ENCODE results near the gene ROM1.

Gene ROM1

DNA sequence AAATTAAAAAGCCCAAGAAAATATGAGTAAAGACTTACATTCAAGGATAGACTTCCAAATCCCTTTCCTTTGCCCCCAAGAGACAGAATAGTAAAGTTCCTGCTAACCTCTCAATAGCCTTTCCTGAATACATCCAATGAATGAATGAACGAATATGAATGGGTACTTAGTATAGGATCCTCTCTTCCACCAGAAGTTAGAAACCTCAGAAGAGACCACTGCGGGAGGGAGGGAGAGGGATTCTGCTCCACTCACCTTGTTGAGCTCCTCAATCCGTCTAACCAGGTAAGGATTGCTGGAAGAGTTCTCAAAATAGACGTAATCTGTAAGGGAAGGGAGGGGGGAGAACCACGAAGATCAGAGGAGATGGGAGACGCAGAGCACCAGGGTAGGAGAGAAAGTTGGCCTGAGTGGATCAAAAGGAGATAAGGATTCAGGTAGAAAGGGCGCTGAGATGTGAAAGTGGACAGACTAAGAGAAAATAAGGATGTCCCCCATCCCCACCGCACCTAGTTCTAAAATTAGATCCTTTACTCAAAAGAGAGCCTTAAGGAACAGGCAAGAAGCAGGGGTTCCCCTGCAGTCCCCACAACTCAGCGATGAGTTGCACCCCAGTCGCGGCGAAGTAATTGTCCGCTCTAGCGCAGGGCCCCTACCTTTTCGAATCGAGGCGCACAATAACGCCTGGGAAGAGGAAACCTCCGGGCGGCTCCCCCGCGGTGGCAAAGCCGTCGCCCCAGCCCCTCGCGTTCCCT, 12.5 kb upstream of the ROM1 start:
- Histone ChIP-seq H4K20me1 (peaks cover 39% of the 10 kb centered on the region), H3K9me3 (no peaks in the 10 kb centered on the region), H3K36me3 (peaks cover 54% of the 10 kb centered on the region), H3K27me3 (no peaks in the 10 kb centered on the region), H3K4me3 (peak overlapping the region; percentile 91), H3K4me1 (peaks cover 59% of the 10 kb centered on the region), H3K9ac (peak overlapping the region; percentile 100), H3K27ac (peak overlapping the region; percentile 100), H3K4me2 (peak overlapping the region; percentile 100)
- no peak for TF ChIP-seq Cebpa-rat (IDR thresholded peaks at IDR 0.05)

DNA sequence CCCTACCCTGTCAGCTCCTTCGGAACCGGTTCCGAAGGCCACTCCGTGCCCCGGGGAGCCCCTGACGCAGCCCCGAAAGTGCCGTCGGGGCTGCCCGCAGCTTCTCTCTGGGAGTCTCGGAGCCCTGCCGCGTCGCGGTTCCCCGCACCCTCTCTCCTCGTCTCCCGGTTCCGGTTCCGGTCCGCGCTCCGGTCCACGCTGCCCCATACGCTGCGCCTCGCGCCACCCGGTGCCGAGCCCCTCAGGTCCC, 12.0 kb upstream of the ROM1 start:
- peaks cover 54% of the 10 kb centered on the region for H3K36me3 ChIP-seq
- peak overlapping the region; percentile 91 for H3K4me3 ChIP-seq
- no peaks in the 10 kb centered on the region for H3K9me3 ChIP-seq
- no peak for TF ChIP-seq Cebpa-rat (IDR thresholded peaks at IDR 0.05)
- H3K27me3 ChIP-seq = no peaks in the 10 kb centered on the region
- peak overlapping the region; percentile 100 for H3K9ac ChIP-seq
- H4K20me1 ChIP-seq = peaks cover 34% of the 10 kb centered on the region
- H3K27ac ChIP-seq = peak overlapping the region; percentile 100
- peaks cover 60% of the 10 kb centered on the region for H3K4me1 ChIP-seq
- peak overlapping the region; percentile 100 for H3K4me2 ChIP-seq

DNA sequence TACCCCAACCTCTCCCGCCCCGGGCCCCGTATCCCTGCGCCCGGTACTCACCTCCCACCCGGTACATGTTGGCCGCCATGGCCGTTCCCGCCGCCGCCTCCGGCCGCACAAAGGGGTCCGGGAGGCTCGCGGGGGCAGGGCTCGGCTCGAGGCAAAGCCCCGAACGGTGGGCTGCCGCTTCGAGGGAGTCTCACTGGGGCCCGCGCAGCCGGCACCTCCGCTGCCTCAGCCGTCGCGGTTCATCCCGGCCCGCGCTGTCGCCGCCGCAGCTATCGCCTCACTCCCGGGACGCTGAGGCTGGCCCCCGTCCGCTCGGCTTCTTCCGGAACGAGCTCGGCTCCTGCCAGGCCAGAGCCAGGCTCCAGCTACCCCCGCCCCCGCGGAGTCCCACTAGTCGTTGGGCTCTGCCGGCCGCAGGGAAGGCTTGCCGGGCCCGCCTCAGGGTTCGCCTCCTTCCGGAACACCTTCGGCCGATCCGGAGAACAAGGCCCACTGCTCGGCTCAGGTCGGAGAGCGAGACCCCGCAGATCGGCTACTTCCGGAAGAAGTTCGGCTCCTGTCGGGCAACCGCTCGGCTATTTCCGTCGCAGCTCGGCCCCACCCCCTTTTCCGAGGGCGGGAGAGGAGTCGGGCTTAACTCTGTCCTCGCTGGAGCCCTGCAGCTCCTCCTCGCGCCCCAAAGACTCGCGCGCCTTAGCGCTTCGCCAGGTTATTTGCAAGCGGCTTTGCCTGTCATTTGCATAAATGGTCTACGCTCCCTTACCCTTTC, 11.5 kb upstream of the ROM1 start, which contains the start of gene MTA2:
TSS of gene MTA2 (minus strand) at position 494 of the 769 bp plus-strand sequence. CDS start at position 79, 415 bp downstream.
- H3K9ac ChIP-seq = peak within 1 kb of the TSS; percentile 100
- H3K9me3 ChIP-seq = no peaks in the 10 kb centered on the region
- H3K4me1 ChIP-seq = peaks cover 60% of the 10 kb centered on the region
- H3K4me3 ChIP-seq = peak within 1 kb of the TSS; percentile 91
- H4K20me1 ChIP-seq = peaks cover 29% of the 10 kb centered on the region
- TF ChIP-seq Cebpa-rat (IDR thresholded peaks at IDR 0.05) = no peak
- H3K4me2 ChIP-seq = peak within 1 kb of the TSS; percentile 100
- no peaks in the 10 kb centered on the region for H3K27me3 ChIP-seq
- H3K36me3 ChIP-seq = peaks cover 54% of the 10 kb centered on the region
- H3K27ac ChIP-seq = peak within 1 kb of the TSS; percentile 100

DNA sequence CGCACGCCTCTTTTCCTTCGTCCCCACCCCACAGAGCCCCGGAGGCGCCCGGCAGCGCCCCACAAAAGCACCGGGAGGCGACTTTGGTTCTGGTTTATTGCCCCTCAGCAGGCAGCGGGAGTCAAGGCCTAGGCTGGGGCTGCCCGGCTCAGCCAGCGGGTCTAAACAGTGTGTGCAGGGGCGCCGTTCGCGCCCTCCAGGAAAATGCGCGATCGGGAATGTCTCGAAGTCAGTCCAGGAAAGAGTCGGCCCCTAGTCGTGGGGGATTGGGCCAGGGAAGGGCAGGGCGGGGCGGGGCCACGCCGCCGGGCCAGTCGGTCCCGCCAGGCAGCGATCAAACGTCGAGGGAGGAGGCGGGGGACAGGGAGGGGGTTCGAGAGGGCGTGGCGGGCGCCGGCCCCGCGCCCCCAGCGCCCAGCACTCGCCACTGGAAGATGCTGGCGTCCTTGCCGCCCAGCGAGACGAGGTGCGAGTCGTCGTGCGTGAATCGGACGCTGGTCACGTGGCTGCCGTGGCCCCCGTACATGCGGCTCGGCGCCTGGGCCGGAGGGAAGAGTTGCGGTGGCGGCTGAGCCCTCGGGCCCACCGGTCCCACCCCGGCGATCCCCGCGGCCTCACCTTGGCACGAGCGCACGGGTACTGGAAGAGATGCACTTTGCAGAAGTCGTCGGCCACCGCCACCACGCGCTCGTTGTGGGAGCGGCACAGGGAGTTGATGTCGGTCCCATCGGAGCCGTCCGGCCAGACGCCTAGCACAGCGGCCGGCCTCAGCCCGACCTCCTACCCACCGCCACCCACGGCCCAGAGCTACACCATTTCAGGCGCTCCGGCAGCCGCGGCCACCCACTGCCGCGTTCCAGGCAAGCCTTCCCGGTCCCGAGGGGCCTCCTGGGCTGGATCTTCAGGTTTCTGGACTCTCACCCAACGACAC, 10.7 kb upstream of the ROM1 start:
- H3K4me2 ChIP-seq = peak overlapping the region; percentile 93
- peak overlapping the region; percentile 91 for H3K4me3 ChIP-seq
- H3K4me1 ChIP-seq = peaks cover 61% of the 10 kb centered on the region
- no peak for TF ChIP-seq Cebpa-rat (IDR thresholded peaks at IDR 0.05)
- peak overlapping the region; percentile 100 for H3K9ac ChIP-seq
- peaks cover 27% of the 10 kb centered on the region for H4K20me1 ChIP-seq
- H3K36me3 ChIP-seq = peaks cover 54% of the 10 kb centered on the region
- H3K27ac ChIP-seq = peak overlapping the region; percentile 100
- H3K27me3 ChIP-seq = no peaks in the 10 kb centered on the region
- no peaks in the 10 kb centered on the region for H3K9me3 ChIP-seq

DNA sequence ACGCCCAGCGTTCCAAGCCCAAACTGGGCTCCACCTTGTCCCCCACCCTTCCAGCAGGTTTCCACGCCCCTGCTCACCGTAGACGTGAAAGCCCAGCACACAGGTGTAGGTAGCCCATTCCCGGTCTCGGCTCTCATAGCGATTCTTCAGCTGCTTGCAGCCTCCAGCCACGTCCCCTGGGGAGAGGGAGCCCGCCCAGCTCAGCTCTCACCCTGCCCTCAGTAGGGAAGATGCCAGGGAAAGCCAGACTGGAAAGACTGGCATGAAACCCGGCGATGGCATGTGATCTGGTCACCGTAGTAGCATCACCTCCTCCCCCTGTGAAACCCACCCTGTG, 10.0 kb upstream of the ROM1 start:
- peak overlapping the region; percentile 91 for H3K4me3 ChIP-seq

DNA sequence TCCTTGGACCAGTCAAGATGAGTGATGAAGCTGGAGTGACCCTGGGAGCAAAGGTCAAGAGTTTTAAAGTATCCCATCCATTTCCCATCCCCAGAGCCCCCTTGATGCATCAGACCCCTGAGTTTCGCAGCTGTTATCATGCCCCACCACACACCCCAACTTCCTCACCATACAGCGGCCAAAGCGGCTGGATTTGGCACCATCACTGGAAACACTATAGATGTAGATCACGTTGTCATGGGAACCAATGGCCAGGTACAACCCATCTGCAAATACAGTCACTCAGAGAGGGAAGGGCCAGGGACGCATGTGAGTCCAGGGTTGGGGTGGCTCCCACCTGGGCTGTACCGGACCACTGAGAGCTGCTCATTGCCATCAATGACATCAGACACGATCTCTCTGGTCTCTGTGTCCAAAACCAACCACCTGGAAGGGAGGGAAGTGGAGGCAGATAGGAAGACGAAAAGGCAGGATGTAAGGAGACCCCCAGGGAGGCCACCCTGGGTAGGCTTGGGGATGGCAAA, 9.2 kb upstream of the ROM1 start:
- H3K27ac ChIP-seq = no peak overlapping the region
- no peak for TF ChIP-seq Cebpa-rat (IDR thresholded peaks at IDR 0.05)
- no peaks in the 10 kb centered on the region for H3K27me3 ChIP-seq
- H3K9ac ChIP-seq = no peak overlapping the region
- peaks cover 56% of the 10 kb centered on the region for H3K36me3 ChIP-seq
- no peak overlapping the region for H3K4me3 ChIP-seq
- H4K20me1 ChIP-seq = peaks cover 13% of the 10 kb centered on the region
- H3K4me1 ChIP-seq = peaks cover 61% of the 10 kb centered on the region
- no peaks in the 10 kb centered on the region for H3K9me3 ChIP-seq
- peak overlapping the region; percentile 93; the same call in 1 of the 2 replicates for H3K4me2 ChIP-seq

More for the DNA sequence above, 10.0 kb upstream of the ROM1 start:
- Histone ChIP-seq H3K36me3 (peaks cover 52% of the 10 kb centered on the region), H3K27ac (peak overlapping the region; percentile 100), H3K4me1 (peaks cover 61% of the 10 kb centered on the region), H3K4me2 (peak overlapping the region; percentile 93), H3K9ac (peak overlapping the region; percentile 100; the same call in 1 of the 2 replicates), H3K27me3 (no peaks in the 10 kb centered on the region), H4K20me1 (peaks cover 21% of the 10 kb centered on the region), H3K9me3 (no peaks in the 10 kb centered on the region)
- no peak for TF ChIP-seq Cebpa-rat (IDR thresholded peaks at IDR 0.05)

DNA sequence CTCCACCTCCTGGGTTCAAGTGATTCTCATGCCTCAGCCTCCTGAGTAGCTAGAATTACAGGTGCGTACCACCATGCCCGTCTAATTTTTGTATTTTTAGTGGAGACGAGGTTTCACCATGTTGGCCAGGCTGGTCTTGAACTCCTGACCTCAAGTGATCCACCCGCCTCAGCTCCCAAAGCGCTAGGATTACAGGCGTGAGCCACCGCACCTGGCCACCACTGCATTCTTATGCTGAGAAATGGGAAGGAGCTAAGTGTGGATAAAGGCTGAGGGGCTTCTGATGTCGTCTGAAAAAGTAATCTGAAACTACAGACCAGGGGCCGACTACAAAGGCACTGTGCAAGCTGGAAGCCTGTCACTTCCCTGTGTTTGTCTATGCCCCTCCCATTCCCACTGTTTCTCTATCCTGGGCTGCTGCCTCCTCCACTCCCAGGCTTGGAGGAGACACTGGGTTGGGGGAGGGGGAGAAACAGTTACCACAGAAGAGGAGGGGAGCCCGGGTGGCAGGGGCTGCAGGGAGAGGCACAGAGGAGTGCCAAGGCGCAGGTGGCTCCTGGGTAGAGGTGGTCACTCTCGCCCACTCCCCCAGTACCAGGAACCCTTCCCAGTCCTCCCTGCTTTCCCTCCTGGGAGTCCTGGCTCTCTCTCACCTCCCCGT, 8.5 kb upstream of the ROM1 start:
- Histone ChIP-seq H3K4me2 (peak overlapping the region; percentile 93), H3K4me3 (no peak overlapping the region), H3K27me3 (no peaks in the 10 kb centered on the region), H3K9ac (0 out of 2 replicates have a peak overlapping the region, but pooled peaks have one; percentile 48), H3K27ac (no peak overlapping the region), H3K36me3 (peaks cover 63% of the 10 kb centered on the region), H3K9me3 (no peaks in the 10 kb centered on the region), H4K20me1 (peaks cover 12% of the 10 kb centered on the region; the same call in 1 of the 2 replicates), H3K4me1 (peaks cover 66% of the 10 kb centered on the region)
- no peak for TF ChIP-seq Cebpa-rat (IDR thresholded peaks at IDR 0.05)

DNA sequence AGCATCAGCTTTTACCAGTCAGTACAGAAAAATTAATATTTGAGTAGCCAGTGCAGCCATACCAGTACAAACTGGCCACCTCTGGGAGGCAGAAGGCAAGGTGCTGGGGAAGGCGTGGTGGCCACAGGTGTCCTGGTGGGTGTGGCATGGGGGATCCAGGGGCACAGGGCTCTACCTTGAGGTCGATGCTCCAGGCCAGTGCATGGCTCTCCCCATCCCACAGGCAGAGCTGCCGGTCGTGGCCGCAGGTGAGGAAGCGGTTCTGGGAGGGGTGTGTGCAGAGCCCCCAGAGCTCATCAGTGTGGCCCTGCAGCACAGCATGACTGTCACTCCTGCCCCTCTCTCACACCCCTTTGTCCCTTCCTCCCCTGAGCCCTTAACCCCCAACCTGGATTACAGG, 7.6 kb upstream of the ROM1 start:
- H4K20me1 ChIP-seq = peaks cover 6% of the 10 kb centered on the region; the same call in 1 of the 2 replicates
- no peak overlapping the region for H3K9ac ChIP-seq
- peaks cover 69% of the 10 kb centered on the region for H3K4me1 ChIP-seq
- H3K4me3 ChIP-seq = no peak overlapping the region
- no peak overlapping the region for H3K27ac ChIP-seq
- peaks cover 58% of the 10 kb centered on the region for H3K36me3 ChIP-seq
- no peak for TF ChIP-seq Cebpa-rat (IDR thresholded peaks at IDR 0.05)
- H3K9me3 ChIP-seq = no peaks in the 10 kb centered on the region
- H3K27me3 ChIP-seq = no peaks in the 10 kb centered on the region
- peak overlapping the region; percentile 28; the same call in 1 of the 2 replicates for H3K4me2 ChIP-seq

DNA sequence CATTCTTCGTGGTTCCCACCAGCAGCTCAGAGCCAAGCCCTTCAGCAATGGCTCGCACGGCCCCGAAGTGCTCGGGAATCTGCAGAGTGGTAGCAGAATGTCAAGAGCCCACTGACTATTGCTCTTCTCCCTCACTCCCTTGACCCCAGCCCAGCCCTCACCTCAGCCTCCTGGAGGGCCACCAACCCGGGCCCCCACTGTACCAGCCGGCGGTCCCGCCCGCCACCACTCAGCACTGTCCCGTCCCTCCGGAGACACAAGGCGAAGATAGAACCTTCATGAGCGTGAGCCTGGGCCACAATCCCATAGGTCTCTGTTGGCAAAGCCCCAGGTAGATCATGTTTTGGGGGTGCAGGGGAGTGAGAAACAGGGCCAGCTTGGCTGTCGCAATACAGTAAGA, 7.2 kb upstream of the ROM1 start:
- no peaks in the 10 kb centered on the region for H3K27me3 ChIP-seq
- H3K4me1 ChIP-seq = peaks cover 73% of the 10 kb centered on the region
- H3K27ac ChIP-seq = no peak overlapping the region
- no peaks in the 10 kb centered on the region for H3K9me3 ChIP-seq
- peaks cover 1% of the 10 kb centered on the region; the same call in 1 of the 2 replicates for H4K20me1 ChIP-seq
- H3K4me3 ChIP-seq = no peak overlapping the region
- H3K36me3 ChIP-seq = peaks cover 58% of the 10 kb centered on the region
- TF ChIP-seq Cebpa-rat (IDR thresholded peaks at IDR 0.05) = no peak
- H3K9ac ChIP-seq = no peak overlapping the region
- H3K4me2 ChIP-seq = no peak overlapping the region
